Activated gamma-delta T cell treated with Interleukin-2 at 50 U/mL for 16 hours (primary cell): Measurements from ENCODE around the gene HEBP2.
"Not testable (repeated sequence)": the region's sequence is repeated elsewhere in the genome, so short reads cannot be mapped to it uniquely, and the experiment has no call there.

Experiments
- DNase-seq: peaks from one replicate; pipeline ENCODE4 v3.0.0-alpha.2; 2020

The HEBP2 gene

DNA sequence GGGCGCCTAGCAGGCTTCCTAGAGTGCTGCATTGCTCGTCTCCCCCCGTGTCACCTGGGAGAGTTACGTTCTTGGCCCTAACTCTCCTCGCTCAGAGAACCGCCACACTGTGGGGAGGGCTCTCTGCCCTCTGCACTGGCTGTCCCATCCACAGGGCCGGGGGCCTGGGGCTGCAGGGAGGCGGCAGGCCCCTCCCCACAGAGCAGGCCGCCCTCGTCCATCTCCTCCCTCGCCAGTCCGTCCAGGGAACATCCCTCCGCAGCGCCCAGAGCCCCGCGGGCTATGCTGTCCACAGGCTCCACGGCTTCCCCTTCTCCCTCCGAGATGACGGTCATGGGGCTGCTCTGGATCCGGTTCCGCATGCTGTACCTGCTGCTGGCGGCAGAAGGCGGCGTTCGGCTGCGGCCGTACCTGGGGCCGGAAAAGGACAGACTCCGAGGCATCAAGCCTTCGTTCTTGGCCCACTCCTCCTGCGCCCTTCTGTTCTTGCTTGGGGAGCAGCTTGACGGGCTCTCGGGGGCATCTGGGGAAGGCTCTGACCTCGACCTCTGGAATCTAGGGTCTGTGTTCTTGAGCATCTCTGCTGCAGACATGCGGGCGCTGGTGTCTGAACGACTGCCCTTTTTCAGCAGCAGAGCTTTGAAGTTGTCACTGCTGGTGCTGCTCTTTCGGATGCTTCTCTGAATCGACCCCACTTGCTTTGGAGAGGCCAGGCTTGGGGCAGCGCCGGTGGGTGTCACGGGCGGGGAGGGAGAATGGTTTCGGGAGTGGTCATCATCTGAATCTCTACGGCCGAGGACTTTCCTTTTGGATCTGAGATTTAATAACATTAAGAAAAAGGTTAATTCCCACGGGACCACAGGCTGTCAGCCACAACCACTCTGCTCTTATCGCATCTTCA lies 20.2 kb downstream of the HEBP2 start:
- no peak for DNase-seq

DNA sequence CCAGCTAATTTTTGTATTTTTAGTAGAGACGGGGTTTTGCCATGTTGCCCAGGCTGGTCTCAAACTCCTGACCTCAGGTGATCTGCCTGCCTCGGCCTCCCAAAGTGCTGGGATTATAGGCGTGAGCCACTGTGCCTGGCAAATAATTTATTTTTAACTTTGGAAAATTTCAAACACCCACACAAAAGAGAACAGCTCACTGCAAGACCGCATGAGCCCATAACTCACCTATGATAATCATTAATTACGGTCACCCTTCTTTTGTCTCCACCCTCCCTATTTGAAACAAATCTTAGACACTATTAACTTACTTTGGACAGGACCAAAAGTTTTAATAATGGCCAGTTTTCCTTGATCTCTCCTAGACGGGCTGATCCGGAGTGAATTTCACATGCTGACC lies 21.2 kb downstream of the HEBP2 start:
- not testable (repeated sequence) for DNase-seq

GRCh38 chr6:138426500-138427123 lies 22.6 kb downstream of the HEBP2 start:
- no peak for DNase-seq

GRCh38 chr6:138427701-138428100 lies 23.7 kb downstream of the HEBP2 start:
- no peak for DNase-seq

GRCh38 chr6:138428944-138429598 lies 25.0 kb downstream of the HEBP2 start:
- DNase-seq: no peak

DNA sequence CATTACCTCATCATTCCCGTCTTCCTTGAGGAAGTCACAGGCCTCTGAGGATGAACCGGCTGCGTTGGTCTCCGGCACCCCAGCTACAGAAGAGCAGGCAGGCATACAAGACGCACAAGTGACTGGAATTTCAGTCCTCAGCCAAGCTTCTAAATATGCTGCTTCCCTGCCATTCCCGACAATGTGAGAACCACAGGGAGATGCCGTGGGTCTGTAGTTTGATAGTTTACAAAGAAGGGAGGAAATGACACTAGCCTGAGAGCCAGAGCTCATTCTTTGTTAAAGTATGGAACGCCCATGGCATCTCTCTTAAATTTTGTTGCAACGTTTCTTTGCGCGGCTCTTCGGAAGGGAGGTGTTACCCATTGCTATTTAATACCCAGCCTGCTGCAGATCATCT lies 25.7 kb downstream of the HEBP2 start:
- no peak for DNase-seq

GRCh38 chr6:138430361-138431145 lies 26.5 kb downstream of the HEBP2 start:
- no peak for DNase-seq

GRCh38 chr6:138431256-138432062 lies 27.4 kb downstream of the HEBP2 start:
- no peak for DNase-seq

- no peak for DNase-seq
Measured at GRCh38 chr6:138432063-138432356, 28.0 kb downstream of the HEBP2 start.

DNA sequence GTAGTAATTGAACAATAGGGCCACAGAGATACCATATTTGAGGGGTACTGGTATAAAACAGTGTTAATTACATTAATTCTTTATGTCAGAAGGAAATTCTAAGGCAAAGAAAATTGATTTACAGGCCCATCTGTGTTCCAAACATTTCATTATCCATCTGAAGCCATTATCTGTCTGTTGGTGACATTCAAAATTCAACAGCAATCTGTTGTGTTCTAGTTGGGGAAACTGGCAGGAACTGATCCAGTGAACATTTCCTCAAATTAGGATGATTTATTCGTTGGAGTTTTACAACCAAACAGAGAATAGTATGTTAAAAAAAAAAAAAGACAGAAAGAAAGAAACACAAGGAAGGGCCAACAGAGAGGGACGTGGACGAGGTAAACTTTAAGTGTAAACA lies 30.1 kb downstream of the HEBP2 start:
- DNase-seq: no peak

DNA sequence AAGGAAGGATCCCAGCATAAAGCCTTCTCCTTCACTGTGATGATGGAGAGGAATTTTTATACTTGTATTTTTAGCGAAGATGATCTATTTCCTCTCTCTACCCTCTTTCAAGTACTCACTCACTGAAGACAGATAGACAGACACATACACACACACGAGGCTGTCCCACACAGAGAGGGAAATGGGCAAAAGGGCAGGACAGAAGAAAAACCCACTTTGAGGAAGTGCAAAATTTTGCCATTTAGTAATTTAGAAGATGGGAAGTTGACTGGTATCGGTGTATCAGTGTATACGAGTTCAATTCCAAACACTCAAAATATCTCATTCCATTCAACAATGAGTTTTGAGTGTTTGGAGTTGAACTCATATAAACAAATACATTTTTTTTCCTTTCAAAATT lies 30.9 kb downstream of the HEBP2 start:
- DNase-seq: no peak

DNA sequence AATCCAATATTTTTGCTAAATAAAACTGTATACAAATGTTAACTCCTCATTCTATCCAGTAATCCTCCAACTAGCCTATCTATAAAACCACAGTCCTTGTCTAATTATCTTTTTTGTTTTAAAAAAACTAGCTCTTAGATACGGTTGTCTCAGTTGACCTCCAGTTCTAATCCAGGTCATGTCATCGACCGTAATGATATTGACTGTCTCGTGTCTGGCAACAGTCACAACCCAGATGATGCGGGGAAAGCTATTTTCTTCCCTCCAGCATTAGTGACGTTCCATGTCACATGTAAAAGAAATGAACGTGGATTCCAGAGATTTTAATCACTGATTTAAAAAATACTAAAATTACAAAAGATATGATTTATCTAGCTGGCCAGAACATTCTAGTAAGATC lies 35.5 kb downstream of the HEBP2 start:
- DNase-seq: no peak

DNA sequence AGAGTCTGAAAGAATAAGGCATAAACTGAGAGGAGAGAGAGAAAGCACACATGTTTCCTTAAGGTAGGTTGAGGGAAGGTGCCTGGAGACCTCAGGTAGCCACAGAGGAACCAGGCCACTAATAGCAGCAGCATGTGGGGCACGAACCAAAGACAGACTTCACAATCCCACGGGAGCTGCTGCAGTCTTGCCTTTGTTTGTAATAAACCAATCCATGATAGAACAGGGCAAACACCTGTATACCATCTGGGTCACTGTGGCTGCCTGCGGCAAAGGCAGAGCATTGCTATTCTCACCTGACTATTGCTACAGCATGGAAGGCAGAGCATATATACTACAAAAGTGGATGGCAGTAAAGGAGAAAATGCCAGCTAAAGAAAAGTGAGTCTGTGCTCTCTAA lies 36.3 kb downstream of the HEBP2 start:
- no peak for DNase-seq

- no peak for DNase-seq
Measured at GRCh38 chr6:138440758-138441357, 36.8 kb downstream of the HEBP2 start.

DNA sequence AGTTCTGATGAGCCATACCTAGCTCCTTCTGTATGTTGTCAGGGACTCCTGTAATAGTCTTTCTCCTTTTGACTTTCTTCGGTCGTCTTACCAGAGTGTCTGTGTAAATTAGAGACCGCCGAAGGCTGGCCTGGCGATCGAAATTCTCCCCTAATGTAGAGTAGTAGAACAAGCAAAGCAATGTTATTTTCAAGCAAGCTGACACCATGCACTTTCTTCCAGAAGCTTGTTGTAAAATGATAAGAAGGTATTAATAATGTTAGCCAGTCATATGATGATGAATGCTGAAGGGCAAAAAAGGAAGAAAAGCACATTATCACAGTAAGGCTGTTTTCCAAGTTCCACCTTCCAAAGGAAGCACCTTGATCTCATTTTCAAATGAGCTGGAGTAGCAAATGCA lies 37.9 kb downstream of the HEBP2 start:
- DNase-seq: no peak

GRCh38 chr6:138442663-138443062 lies 38.6 kb downstream of the HEBP2 start:
- no peak for DNase-seq

DNA sequence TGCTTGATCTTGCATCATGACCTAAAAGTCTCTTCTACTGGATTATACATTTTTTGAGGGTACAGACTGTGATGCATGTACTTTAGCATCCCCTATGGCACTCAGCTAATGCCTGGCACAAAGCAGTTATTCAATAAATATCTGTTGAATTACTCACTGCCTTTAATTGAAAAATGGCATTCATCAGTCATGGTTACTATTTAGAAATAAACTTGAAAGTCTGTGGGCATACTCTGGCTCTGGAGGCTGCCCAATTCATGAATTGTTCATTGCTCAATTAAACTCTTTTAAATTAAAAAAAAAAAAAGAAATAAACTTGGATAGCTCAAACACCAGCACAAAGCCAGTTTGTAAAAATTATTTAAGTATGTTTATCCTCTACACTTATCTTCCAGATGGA lies 40.0 kb downstream of the HEBP2 start:
- DNase-seq: no peak

DNA sequence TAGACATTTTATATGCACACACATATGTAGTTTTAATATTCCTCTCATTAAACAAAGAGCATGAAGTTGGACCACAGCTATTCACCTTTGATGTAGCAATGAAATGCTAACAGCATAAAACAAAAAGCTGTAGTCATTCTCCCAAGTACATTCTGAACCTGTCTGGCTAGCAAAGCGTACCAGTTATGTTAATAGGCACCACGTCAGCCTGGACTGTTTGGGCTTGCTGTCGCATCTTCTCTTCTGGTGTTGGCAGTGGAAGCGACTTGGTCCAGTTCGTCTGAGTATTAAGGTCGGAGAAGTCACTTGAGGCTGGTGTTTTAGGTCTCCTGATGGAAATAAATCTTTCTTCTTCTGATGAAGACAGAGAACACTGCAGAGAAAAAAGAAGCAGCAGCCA lies 42.8 kb downstream of the HEBP2 start:
- no peak for DNase-seq

DNA sequence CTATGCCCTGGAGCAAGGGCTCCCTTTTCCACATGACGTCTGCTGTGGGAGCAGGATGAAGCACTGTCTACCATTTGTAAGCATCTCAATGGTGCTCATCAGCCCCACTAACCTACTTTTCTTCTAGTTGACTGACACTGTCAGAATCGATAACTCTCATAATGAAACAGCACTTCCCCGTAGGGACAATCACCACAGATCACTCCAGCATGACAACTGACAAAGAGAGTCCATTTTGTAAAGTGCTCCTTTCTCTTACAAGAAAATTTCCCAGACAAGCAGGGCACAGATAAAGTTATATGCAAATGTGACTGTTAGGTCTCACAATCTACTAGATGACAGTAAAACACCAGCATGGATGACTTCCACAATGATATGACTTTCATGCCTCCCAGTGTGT lies 46.4 kb downstream of the HEBP2 start:
- no peak for DNase-seq

DNA sequence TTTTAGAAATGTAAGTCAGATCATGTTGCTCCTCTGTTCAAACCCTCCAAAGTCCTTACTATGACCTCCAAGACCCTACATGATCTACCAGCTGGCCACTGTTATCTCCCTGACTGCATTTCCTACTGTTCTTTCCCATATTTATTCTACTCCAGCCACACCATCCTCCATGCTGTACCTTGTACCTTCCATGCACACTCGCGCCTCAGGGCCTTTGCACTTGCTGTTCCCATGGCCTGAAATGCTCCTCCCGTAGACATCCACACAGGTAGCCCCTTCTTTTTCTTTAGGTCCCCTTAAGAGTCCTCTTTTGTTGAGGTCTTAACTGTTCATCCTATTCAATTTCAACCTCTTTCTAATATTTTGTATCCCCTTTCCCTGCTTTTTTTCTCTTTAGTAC lies 47.0 kb downstream of the HEBP2 start:
- no peak for DNase-seq

DNA sequence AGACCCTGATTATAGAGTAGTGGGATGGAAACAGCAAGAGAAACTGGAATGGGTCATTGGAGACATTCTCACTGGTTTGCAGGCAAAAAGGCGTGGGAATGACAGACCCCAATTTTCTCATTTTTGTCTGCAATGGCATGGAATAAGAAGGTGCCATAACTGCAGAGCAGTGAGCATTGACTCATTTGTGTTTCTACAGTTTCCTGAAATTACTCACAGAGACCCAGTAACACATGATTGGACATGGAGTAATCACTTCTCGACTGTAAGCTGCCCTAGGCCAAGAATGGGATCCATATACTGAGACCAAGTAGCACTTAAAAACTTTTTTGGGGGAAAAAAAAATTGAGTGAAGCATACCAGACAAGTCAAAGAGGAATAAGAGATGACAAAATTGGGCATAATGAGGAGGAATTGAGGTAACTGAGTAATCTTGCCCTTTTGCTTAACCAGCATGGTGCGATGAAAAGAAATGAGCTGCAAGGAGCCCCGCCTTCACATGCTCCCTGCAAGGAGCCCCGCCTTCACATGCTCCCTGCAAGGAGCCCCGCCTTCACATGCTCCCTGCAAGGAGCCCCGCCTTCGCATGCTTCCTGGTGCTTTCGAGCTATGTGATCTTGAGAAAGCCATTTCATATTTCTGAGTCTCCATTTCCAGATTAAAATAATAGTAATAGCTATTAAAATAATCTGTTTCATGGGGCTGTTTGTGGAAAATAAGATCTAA lies 51.1 kb downstream of the HEBP2 start:
- DNase-seq: peak; percentile 27
